Endothelial cell of umbilical vein (primary cell): ENCODE results near the gene AQP12B.

Experiments used
- EZH2 ChIP-seq: IDR thresholded peaks from 2 replicates; pipeline ENCODE4 v1.6.1; 2012; ENCODE audit warnings: borderline replicate concordance, low read depth, mild to moderate bottlenecking, moderate library complexity, low read length, inconsistent platforms; ENCODE audit not compliant: severe bottlenecking
- FOS ChIP-seq: IDR thresholded peaks from 2 replicates; pipeline ENCODE4 v1.6.1; 2011; ENCODE audit warnings: mild to moderate bottlenecking, low read length, moderate library complexity, borderline replicate concordance; ENCODE audit not compliant: insufficient read depth
- GATA2 ChIP-seq: IDR thresholded peaks from 2 replicates; pipeline ENCODE4 v1.7.0; 2011; ENCODE audit warnings: low read depth, mild to moderate bottlenecking, moderate library complexity, mixed read lengths, low read length; ENCODE audit not compliant: insufficient read length, insufficient read depth
- JUN ChIP-seq: IDR thresholded peaks from 2 replicates; pipeline ENCODE4 v1.6.1; 2011; ENCODE audit warnings: borderline replicate concordance, low read depth; ENCODE audit not compliant: insufficient read length, insufficient read depth
- MYC ChIP-seq: IDR thresholded peaks from one replicate; pipeline ENCODE4 v1.6.1; 2011; ENCODE audit warnings: mild to moderate bottlenecking, low read depth, low read length
- POLR2A ChIP-seq: IDR thresholded peaks from 2 replicates; pipeline ENCODE4 v1.6.1; 2012; ENCODE audit warnings: low read depth, mild to moderate bottlenecking, control low read depth, low read length
- POLR2AphosphoS5 ChIP-seq: IDR thresholded peaks from 2 replicates; pipeline ENCODE4 v1.6.1; 2012; ENCODE audit warnings: low read depth, mild to moderate bottlenecking, control low read depth, low read length, moderate library complexity; ENCODE audit not compliant: insufficient read depth
- TF ChIP-seq, protein P1 (sequence below), 2 donors: IDR thresholded peaks; 1 replicate in 1 of 2; 2 replicates in 1 of 2; pipeline ENCODE4 v1.5.1; 2011; ENCODE audit warnings: low read length in 2 of 2, mild to moderate bottlenecking in 2 of 2, moderate library complexity in 2 of 2, control low read depth in 1 of 2, inconsistent platforms in 1 of 2, low read depth in 1 of 2; ENCODE audit not compliant: insufficient read depth in 1 of 2; ENCODE audit errors: extremely low read depth in 1 of 2
- TF ChIP-seq, protein P2 (sequence below): IDR thresholded peaks from 2 replicates; pipeline ENCODE4 v1.6.1; 2011; ENCODE audit not compliant: insufficient read depth, insufficient read length

DNA sequence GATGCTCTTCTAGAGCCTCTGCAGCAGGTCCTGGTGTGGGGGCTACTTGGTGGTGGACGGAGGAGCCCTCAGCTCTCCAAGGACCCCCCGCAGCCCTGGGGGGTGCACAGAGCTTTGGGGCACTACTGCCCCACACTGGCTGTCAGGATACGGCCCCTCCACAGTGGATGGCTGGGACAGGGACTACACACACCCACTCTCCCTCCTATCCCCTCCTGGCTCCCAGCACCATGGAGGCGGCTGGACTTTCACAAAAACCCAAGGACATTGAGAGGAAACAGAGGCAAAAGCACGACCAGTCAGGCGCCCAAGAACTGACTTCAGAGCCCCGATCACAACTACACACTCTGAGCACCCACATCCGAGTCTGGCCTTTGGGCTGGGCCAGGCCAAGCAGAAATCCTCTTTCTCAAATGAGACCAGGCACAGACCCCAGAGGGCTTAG, 44.8 kb downstream of the AQP12B start:
- TF ChIP-seq, protein P1, sequence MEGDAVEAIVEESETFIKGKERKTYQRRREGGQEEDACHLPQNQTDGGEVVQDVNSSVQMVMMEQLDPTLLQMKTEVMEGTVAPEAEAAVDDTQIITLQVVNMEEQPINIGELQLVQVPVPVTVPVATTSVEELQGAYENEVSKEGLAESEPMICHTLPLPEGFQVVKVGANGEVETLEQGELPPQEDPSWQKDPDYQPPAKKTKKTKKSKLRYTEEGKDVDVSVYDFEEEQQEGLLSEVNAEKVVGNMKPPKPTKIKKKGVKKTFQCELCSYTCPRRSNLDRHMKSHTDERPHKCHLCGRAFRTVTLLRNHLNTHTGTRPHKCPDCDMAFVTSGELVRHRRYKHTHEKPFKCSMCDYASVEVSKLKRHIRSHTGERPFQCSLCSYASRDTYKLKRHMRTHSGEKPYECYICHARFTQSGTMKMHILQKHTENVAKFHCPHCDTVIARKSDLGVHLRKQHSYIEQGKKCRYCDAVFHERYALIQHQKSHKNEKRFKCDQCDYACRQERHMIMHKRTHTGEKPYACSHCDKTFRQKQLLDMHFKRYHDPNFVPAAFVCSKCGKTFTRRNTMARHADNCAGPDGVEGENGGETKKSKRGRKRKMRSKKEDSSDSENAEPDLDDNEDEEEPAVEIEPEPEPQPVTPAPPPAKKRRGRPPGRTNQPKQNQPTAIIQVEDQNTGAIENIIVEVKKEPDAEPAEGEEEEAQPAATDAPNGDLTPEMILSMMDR (IDR thresholded peaks at IDR 0.05; ENCODE audit: extremely low read depth in 1 of 2, insufficient read depth in 1 of 2, low read depth in 1 of 2, low read length in 2 of 2), result no peak
- TF ChIP-seq, protein P2, sequence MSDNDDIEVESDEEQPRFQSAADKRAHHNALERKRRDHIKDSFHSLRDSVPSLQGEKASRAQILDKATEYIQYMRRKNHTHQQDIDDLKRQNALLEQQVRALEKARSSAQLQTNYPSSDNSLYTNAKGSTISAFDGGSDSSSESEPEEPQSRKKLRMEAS, result no peak
- TF ChIP-seq POLR2A (no peak), POLR2AphosphoS5 (no peak), MYC (no peak), EZH2 (no peak), JUN (no peak), FOS (no peak), GATA2 (no peak)
